ENCODE results near the gene ARHGAP26.
A peak's percentile ranks its signal among the peaks of the same experiment; 100 is the strongest.

ARHGAP26 gene

GRCh38 chr5:142784401-142784955, 14.3 kb downstream of the ARHGAP26 start:
- no peak for DNase-seq

GRCh38 chr5:142785206-142785605, 15.0 kb downstream of the ARHGAP26 start:
- peak; percentile 24 for DNase-seq

GRCh38 chr5:142789206-142789605, 19.0 kb downstream of the ARHGAP26 start:
- DNase-seq: no peak

GRCh38 chr5:142792012-142792864, 22.1 kb downstream of the ARHGAP26 start:
- no peak for DNase-seq

- DNase-seq: no peak
These were observed 22.7 kb downstream of the ARHGAP26 start for GRCh38 chr5:142792865-142793232.

GRCh38 chr5:142794537-142794936, 24.4 kb downstream of the ARHGAP26 start:
- no peak for DNase-seq

GRCh38 chr5:142795251-142795650, 25.1 kb downstream of the ARHGAP26 start:
- no peak for DNase-seq

- no peak for DNase-seq
These were observed 26.4 kb downstream of the ARHGAP26 start for GRCh38 chr5:142796492-142797109.

GRCh38 chr5:142797420-142797819, 27.2 kb downstream of the ARHGAP26 start:
- no peak for DNase-seq

GRCh38 chr5:142798099-142798770, 28.1 kb downstream of the ARHGAP26 start:
- DNase-seq: no peak

GRCh38 chr5:142800776-142801494, 30.8 kb downstream of the ARHGAP26 start:
- DNase-seq: no peak

GRCh38 chr5:142801495-142801871, 31.3 kb downstream of the ARHGAP26 start:
- DNase-seq: no peak

- peak; percentile 38 for DNase-seq
These were observed 33.4 kb downstream of the ARHGAP26 start for GRCh38 chr5:142803428-142804125.

GRCh38 chr5:142805339-142805738, 35.2 kb downstream of the ARHGAP26 start:
- no peak for DNase-seq

- DNase-seq: no peak
These were observed 36.7 kb downstream of the ARHGAP26 start for GRCh38 chr5:142806841-142807267.

GRCh38 chr5:142807372-142807911, 37.3 kb downstream of the ARHGAP26 start:
- no peak for DNase-seq

- no peak for DNase-seq
These were observed 38.9 kb downstream of the ARHGAP26 start for GRCh38 chr5:142808878-142809598.

- DNase-seq: no peak
These were observed 39.9 kb downstream of the ARHGAP26 start for GRCh38 chr5:142810081-142810480.

- DNase-seq: no peak
These were observed 40.6 kb downstream of the ARHGAP26 start for GRCh38 chr5:142810743-142811290.

- no peak for DNase-seq
These were observed 41.8 kb downstream of the ARHGAP26 start for GRCh38 chr5:142811866-142812557.

Measured in fibroblast of skin of right quadriceps (primary cell).